ENCODE results near the gene OSBPL5.

DNA sequence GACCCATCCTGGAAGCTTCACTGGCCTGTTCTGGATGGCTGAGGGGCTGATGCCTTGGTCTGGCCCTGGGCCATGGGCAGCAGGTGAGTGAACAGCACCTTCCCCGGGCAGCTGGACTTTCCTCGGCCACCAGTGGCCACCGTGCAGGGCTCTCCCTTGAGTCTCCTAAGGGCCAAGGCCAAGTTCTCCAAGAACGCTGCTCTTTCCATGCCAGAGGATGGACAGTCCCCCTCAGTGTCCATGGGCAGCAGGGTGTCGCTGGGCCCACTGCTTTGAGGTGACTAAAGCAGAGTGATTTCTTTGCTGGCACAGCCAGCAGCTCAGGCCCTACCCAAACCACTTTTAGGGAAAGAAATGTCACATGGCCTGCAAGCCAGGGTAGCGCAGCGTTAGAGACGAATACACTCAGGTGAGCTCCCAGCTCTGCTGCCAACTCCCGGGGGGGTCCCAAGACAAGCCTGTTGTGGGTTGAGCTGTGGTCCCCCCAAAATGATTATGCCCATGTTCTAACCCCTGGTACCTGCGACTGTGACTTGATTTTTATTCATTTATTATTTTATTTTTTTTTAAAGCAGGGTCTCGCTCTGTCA is 104.6 kb downstream of the OSBPL5 start:
- TF ChIP-seq, protein P1, sequence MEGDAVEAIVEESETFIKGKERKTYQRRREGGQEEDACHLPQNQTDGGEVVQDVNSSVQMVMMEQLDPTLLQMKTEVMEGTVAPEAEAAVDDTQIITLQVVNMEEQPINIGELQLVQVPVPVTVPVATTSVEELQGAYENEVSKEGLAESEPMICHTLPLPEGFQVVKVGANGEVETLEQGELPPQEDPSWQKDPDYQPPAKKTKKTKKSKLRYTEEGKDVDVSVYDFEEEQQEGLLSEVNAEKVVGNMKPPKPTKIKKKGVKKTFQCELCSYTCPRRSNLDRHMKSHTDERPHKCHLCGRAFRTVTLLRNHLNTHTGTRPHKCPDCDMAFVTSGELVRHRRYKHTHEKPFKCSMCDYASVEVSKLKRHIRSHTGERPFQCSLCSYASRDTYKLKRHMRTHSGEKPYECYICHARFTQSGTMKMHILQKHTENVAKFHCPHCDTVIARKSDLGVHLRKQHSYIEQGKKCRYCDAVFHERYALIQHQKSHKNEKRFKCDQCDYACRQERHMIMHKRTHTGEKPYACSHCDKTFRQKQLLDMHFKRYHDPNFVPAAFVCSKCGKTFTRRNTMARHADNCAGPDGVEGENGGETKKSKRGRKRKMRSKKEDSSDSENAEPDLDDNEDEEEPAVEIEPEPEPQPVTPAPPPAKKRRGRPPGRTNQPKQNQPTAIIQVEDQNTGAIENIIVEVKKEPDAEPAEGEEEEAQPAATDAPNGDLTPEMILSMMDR (conservative IDR thresholded peaks at IDR 0.05; ENCODE audit: low read depth, low read length), result no peak
- no peak for TF ChIP-seq MAFK (IDR thresholded peaks at IDR 0.05; ENCODE audit: low read depth, low read length)
- no peak for TF ChIP-seq POLR2A (IDR thresholded peaks at IDR 0.05; ENCODE audit: low read depth, low read length)
- TF ChIP-seq CEBPB (IDR thresholded peaks at IDR 0.05; ENCODE audit: low read depth, low read length), result no peak
- no peak for TF ChIP-seq RFX5 (IDR thresholded peaks at IDR 0.05; ENCODE audit: low read depth, low read length)
- no peak for TF ChIP-seq RCOR1 (IDR thresholded peaks at IDR 0.05; ENCODE audit: insufficient replicate concordance, low read length)
- TF ChIP-seq, protein P2, sequence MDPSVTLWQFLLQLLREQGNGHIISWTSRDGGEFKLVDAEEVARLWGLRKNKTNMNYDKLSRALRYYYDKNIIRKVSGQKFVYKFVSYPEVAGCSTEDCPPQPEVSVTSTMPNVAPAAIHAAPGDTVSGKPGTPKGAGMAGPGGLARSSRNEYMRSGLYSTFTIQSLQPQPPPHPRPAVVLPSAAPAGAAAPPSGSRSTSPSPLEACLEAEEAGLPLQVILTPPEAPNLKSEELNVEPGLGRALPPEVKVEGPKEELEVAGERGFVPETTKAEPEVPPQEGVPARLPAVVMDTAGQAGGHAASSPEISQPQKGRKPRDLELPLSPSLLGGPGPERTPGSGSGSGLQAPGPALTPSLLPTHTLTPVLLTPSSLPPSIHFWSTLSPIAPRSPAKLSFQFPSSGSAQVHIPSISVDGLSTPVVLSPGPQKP (IDR thresholded peaks at IDR 0.05; ENCODE audit: borderline replicate concordance, low read depth, low read length), result no peak
- no peak for TF ChIP-seq RAD21 (IDR thresholded peaks at IDR 0.05; ENCODE audit: low read length)
- TF ChIP-seq FOS (IDR thresholded peaks at IDR 0.05; ENCODE audit: low read depth, low read length), result no peak
- TF ChIP-seq MAZ (IDR thresholded peaks at IDR 0.05; ENCODE audit: borderline replicate concordance, low read depth, low read length), result no peak
- TF ChIP-seq MXI1 (IDR thresholded peaks at IDR 0.05; ENCODE audit: borderline replicate concordance, low read depth, low read length), result no peak

Data from IMR-90 (cell line).